ENCODE data around the gene CDON. TPM values are rescaled to one million over a fixed set of nuclear protein-coding genes. Genes with fewer than 3 reads are reported as not detected.

The CDON gene
- total RNA-seq, 1 experiment from 2014 or later = 10.1 TPM

DNA sequence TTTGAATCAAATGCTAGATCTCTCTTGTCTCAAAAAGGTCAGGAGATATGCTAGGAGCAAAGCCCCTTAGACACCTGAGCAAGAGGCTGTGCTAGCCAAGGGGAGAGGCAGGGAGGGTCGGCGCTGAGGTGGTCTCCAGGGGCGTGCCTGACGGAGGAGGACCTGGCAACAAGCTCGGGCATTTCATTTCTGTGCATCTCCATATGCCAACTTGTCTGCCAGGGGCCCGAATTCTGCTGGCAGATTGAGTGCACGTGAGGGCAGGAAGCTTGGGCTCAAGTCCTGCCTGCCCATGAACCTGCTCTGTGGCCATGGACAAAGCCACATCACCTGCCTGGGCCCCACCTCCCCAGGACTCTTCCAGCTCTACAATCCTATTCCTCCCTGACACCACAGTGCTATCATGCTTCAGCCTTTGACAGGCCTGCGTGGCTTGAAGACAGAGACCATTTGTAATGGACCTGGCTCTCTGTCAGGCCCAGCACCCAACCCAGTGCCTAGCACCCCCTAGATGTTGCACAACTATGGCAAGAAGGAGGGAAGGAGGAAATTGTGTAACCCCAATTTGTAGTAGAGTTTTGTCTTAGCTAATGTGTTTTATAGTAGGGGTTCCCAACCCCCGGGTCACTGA lies 133.1 kb downstream of the CDON start:
- TF ChIP-seq EZH2phosphoT487 (IDR thresholded peaks at IDR 0.05; ENCODE audit: borderline replicate concordance, low read length) = no peak
- TF ChIP-seq EZH2 (IDR thresholded peaks at IDR 0.05; ENCODE audit: low read length, unreplicated experiment) = no peak
- TF ChIP-seq, protein P1, sequence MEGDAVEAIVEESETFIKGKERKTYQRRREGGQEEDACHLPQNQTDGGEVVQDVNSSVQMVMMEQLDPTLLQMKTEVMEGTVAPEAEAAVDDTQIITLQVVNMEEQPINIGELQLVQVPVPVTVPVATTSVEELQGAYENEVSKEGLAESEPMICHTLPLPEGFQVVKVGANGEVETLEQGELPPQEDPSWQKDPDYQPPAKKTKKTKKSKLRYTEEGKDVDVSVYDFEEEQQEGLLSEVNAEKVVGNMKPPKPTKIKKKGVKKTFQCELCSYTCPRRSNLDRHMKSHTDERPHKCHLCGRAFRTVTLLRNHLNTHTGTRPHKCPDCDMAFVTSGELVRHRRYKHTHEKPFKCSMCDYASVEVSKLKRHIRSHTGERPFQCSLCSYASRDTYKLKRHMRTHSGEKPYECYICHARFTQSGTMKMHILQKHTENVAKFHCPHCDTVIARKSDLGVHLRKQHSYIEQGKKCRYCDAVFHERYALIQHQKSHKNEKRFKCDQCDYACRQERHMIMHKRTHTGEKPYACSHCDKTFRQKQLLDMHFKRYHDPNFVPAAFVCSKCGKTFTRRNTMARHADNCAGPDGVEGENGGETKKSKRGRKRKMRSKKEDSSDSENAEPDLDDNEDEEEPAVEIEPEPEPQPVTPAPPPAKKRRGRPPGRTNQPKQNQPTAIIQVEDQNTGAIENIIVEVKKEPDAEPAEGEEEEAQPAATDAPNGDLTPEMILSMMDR (conservative IDR thresholded peaks at IDR 0.05; ENCODE audit: low read depth, low read length) = no peak
- Histone ChIP-seq H3K27ac (ENCODE audit: low read length) (no peak overlapping the region), H3K9ac (ENCODE audit: low read length) (no peak overlapping the region), H3K27me3 (ENCODE audit: low read length) (peaks cover 6% of the 10 kb centered on the region; the same call in 1 of the 2 replicates), H3K4me1 (ENCODE audit: insufficient read depth, low read length) (no peaks in the 10 kb centered on the region), H3K9me3 (ENCODE audit: low read length) (no peaks in the 10 kb centered on the region), H3F3A (ENCODE audit: low read length, unreplicated experiment) (no peaks in the 10 kb centered on the region), H3K9me2 (replicated peaks; ENCODE audit: low read length) (no peaks in the 10 kb centered on the region), H4K20me1 (ENCODE audit: low read length) (no peaks in the 10 kb centered on the region), H3K36me3 (ENCODE audit: low read depth, low read length) (no peaks in the 10 kb centered on the region), H3K79me2 (ENCODE audit: low read length) (no peaks in the 10 kb centered on the region), H2AFZ (ENCODE audit: low read length) (no peak overlapping the region), H3K4me2 (ENCODE audit: low read length) (no peak overlapping the region), H3K4me3 (ENCODE audit: low read length) (no peak overlapping the region)
- CTCF ChIA-PET = no interaction called here
- DNase-seq (no peak), ATAC-seq (no peak)
- BruUV-seq (replicated peaks) = no TSS peak
- intact Hi-C loops (cut with micrococcal nuclease) = loop anchor here (10.0 kb wide), 1 partner anchor 185 kb away; no protein-coding TSS in a partner anchor
- POLR2A ChIA-PET (ENCODE audit: unreplicated experiment) = no interaction called here

GRCh38 chr11:125926682-125927081 lies 136.0 kb downstream of the CDON start:
- Histone ChIP-seq H3K4me1 (ENCODE audit: insufficient read depth, low read length) (no peaks in the 10 kb centered on the region), H3K27ac (ENCODE audit: low read length) (no peak overlapping the region), H3F3A (ENCODE audit: low read length, unreplicated experiment) (no peaks in the 10 kb centered on the region), H3K79me2 (ENCODE audit: low read length) (no peaks in the 10 kb centered on the region), H3K36me3 (ENCODE audit: low read depth, low read length) (no peaks in the 10 kb centered on the region), H3K9ac (ENCODE audit: low read length) (no peak overlapping the region), H4K20me1 (ENCODE audit: low read length) (no peaks in the 10 kb centered on the region), H3K27me3 (ENCODE audit: low read length) (peaks cover 3% of the 10 kb centered on the region; the same call in 1 of the 2 replicates), H3K9me3 (ENCODE audit: low read length) (no peaks in the 10 kb centered on the region), H3K9me2 (replicated peaks; ENCODE audit: low read length) (no peaks in the 10 kb centered on the region), H3K4me2 (ENCODE audit: low read length) (no peak overlapping the region), H3K4me3 (ENCODE audit: low read length) (no peak overlapping the region), H2AFZ (ENCODE audit: low read length) (no peak overlapping the region)
- TF ChIP-seq EZH2 (IDR thresholded peaks at IDR 0.05; ENCODE audit: low read length, unreplicated experiment) (no peak), EZH2phosphoT487 (IDR thresholded peaks at IDR 0.05; ENCODE audit: borderline replicate concordance, low read length) (no peak)
- TF ChIP-seq, protein P1 (conservative IDR thresholded peaks at IDR 0.05; ENCODE audit: low read depth, low read length) = no peak
- DNase-seq = no peak
- ChIA-PET POLR2A (ENCODE audit: unreplicated experiment) (no interaction called here), CTCF (no interaction called here)
- intact Hi-C loops (cut with micrococcal nuclease) = loop anchor here (10.0 kb wide), 1 partner anchor 188 kb away; no protein-coding TSS in a partner anchor
- no peak for ATAC-seq
- BruUV-seq (replicated peaks) = no TSS peak

DNA sequence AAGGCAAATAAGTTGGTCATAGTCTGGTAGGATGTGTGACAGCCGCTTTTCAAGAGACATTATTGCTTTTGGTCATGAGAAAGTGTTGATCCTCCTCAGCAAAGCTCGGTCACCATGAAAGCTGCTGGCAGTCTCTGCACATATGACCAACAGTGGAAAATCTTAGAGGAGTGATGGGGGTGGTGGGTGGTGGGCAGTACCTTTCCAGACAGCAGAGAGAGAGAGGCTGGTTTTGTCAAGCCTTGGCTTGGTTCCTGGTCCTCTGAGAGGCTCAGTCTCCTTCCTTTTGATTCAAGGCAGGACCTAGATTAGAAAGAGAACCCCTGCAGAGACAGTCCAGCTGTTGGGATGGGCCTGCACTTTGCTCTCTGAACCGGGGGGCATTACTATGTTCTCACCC lies 136.9 kb downstream of the CDON start:
- no peak for TF ChIP-seq EZH2phosphoT487 (IDR thresholded peaks at IDR 0.05; ENCODE audit: borderline replicate concordance, low read length)
- TF ChIP-seq EZH2 (IDR thresholded peaks at IDR 0.05; ENCODE audit: low read length, unreplicated experiment) = no peak
- TF ChIP-seq, protein P1 (conservative IDR thresholded peaks at IDR 0.05; ENCODE audit: low read depth, low read length) = no peak
- DNase-seq (no peak), ATAC-seq (no peak)
- no peaks in the 10 kb centered on the region for H3K4me1 ChIP-seq (ENCODE audit: insufficient read depth, low read length)
- no peaks in the 10 kb centered on the region for H3K9me2 ChIP-seq (replicated peaks; ENCODE audit: low read length)
- no peak overlapping the region for H2AFZ ChIP-seq (ENCODE audit: low read length)
- no TSS peak for BruUV-seq (replicated peaks)
- no peak overlapping the region for H3K9ac ChIP-seq (ENCODE audit: low read length)
- no peaks in the 10 kb centered on the region for H3F3A ChIP-seq (ENCODE audit: low read length, unreplicated experiment)
- H3K4me3 ChIP-seq (ENCODE audit: low read length) = no peak overlapping the region
- no peak overlapping the region for H3K27ac ChIP-seq (ENCODE audit: low read length)
- intact Hi-C loops (cut with micrococcal nuclease) = loop anchor here (10.0 kb wide), 1 partner anchor 189 kb away; no protein-coding TSS in a partner anchor
- H4K20me1 ChIP-seq (ENCODE audit: low read length) = no peaks in the 10 kb centered on the region
- CTCF ChIA-PET = interaction anchor here (0.5 to 1.1 kb wide), 2 partner anchors 136 to 325 kb away, joined by 5 to 14 read pairs; no protein-coding TSS in a partner anchor
- H3K36me3 ChIP-seq (ENCODE audit: low read depth, low read length) = no peaks in the 10 kb centered on the region
- H3K79me2 ChIP-seq (ENCODE audit: low read length) = no peaks in the 10 kb centered on the region
- no peak overlapping the region for H3K4me2 ChIP-seq (ENCODE audit: low read length)
- H3K9me3 ChIP-seq (ENCODE audit: low read length) = no peaks in the 10 kb centered on the region
- POLR2A ChIA-PET (ENCODE audit: unreplicated experiment) = no interaction called here
- H3K27me3 ChIP-seq (ENCODE audit: low read length) = peaks cover 3% of the 10 kb centered on the region; the same call in 1 of the 2 replicates
